Esophagus muscularis mucosa (tissue), 4 donors: ENCODE results near the gene MBD5. TPM values are rescaled to one million over a fixed set of nuclear protein-coding genes. Genes with fewer than 3 reads are reported as not detected.

ENCODE experiments used
- DNase-seq: peaks from one replicate; pipeline ENCODE4 v3.0.0-alpha.2; 2017; ENCODE audit errors: extremely low spot score
- H3K27ac ChIP-seq, 4 donors: fragments of 200-600 bp; sonication (generic); replicated peaks in 1 of 4; 1 replicate in 3 of 4; 2 replicates in 1 of 4; pipeline ENCODE4 v1.5.1; 2016 to 2019; ENCODE audit warnings: mild to moderate bottlenecking in 1 of 4
- H3K27me3 ChIP-seq, 4 donors: fragments of 200-600 bp; sonication (generic); one replicate each; pipeline versions ENCODE4 v1.5.1 to v1.6.0; 2016 to 2019
- H3K36me3 ChIP-seq, 4 donors: fragments of 200-600 bp; sonication (generic); one replicate each; pipeline ENCODE4 v1.5.1; 2016 to 2019
- H3K4me1 ChIP-seq, 4 donors: fragments of 200-600 bp; sonication (generic); one replicate each; pipeline ENCODE4 v1.5.1; 2016 to 2019
- H3K4me3 ChIP-seq, 4 donors: fragments of 200-600 bp; sonication (generic); 1 replicate in 2 of 4; 2 replicates in 2 of 4; pipeline ENCODE4 v1.5.1; 2016 to 2019; ENCODE audit warnings: mild to moderate bottlenecking in 4 of 4, moderate library complexity in 1 of 4
- H3K9me3 ChIP-seq, 4 donors: fragments of 200-600 bp; sonication (generic); 1 replicate in 3 of 4; 2 replicates in 1 of 4; pipeline ENCODE4 v1.5.1; 2016 to 2019
- EP300 ChIP-seq: sonication (generic); formaldehyde crosslinking; IDR thresholded peaks from one replicate; pipeline ENCODE4 v1.6.1; 2017; ENCODE audit warnings: antibody characterized with exemption
- POLR2A ChIP-seq: fragments of 450-650 bp; IDR thresholded peaks from one replicate; pipeline ENCODE4 v1.6.1; 2017; ENCODE audit warnings: antibody characterized with exemption, moderate library complexity, mild to moderate bottlenecking, low read depth
- POLR2AphosphoS5 ChIP-seq, 2 donors: sonication (generic); formaldehyde crosslinking; IDR thresholded peaks; one replicate each; pipeline ENCODE4 v1.6.1; 2017; ENCODE audit warnings: antibody characterized with exemption in 2 of 2
- WGBS: methylation state at CpG from one replicate; pipeline ENCODE4 v1.1.5; 2018; 5-methylcytosine and 5-hydroxymethylcytosine counted together
- intact Hi-C: fragments of 100-400 bp; cut with DNase I; formaldehyde crosslinking; loops from one replicate; pipeline ENCODE4 v1.15.1; 2023
- total RNA-seq, 4 donors: library from RNA; depleted of rRNA; stranded (reverse); fragments of >200 nt; gene quantifications; one replicate each; pipeline versions ENCODE4 v1.1.0 to v1.2.1, GENCODE V29; 2016
- TF ChIP-seq, protein P1 (sequence below), 3 experiments: fragments of 200-600 bp in 2 of 3; fragments of 450-650 bp in 1 of 3; sonication (generic) in 2 of 3; IDR thresholded peaks; one replicate each; pipeline ENCODE4 v1.5.1; 2017 to 2019; ENCODE audit warnings: antibody characterized with exemption in 3 of 3, mild to moderate bottlenecking in 2 of 3, moderate library complexity in 1 of 3

The MBD5 gene
- total RNA-seq, 4 donors from 2014 or later, result 34.6 to 49.0 (median 44.9) TPM

DNA sequence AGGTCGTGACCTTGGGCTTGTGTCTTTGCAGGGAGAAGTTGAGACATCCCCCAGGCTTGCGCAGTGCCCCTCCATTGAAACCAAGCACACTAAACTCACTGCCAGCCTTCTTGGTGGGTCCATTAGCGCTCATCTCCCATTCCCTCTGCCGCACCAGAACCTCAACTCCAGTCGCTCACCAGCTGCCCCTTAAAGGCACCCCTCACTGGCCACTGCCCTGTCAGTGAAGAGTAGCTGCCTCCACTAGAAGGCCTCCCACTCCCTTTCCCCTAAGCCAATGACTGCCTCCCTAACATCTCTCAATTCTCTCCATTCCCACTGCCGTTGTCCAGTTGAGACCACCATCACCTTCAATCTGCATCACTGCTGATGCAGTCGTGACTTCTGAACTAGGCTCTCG, 508.9 kb downstream of the MBD5 start:
- 77% methylated on average over 8 of the region's 8 CpGs for WGBS
- DNase-seq, result peak; percentile 45

DNA sequence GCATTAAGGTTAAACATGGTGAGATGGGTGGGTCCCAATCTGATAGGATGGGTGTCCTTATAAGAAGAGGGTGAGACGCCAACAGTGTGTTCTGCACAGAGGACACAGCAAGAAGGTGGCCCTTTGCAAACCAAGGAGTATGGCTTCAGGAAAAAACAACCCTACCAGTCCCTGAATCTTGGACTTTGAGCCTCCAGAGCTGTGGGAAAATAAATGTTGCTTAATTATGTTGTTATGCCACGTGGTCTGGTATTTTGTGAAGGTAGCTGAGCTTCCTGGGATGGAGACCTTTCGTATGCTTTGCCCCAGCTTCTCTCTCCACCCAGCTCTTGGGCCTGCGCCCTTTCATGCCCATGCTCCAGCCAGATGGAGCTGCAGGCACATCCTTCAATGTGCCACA, 509.5 kb downstream of the MBD5 start:
- DNase-seq, result peak; percentile 50
- intact Hi-C loops, result no loop called here
- TF ChIP-seq EP300 (no peak), POLR2A (no peak), POLR2AphosphoS5 (IDR thresholded peaks at IDR 0.05) (no peak)
- TF ChIP-seq, protein P1, sequence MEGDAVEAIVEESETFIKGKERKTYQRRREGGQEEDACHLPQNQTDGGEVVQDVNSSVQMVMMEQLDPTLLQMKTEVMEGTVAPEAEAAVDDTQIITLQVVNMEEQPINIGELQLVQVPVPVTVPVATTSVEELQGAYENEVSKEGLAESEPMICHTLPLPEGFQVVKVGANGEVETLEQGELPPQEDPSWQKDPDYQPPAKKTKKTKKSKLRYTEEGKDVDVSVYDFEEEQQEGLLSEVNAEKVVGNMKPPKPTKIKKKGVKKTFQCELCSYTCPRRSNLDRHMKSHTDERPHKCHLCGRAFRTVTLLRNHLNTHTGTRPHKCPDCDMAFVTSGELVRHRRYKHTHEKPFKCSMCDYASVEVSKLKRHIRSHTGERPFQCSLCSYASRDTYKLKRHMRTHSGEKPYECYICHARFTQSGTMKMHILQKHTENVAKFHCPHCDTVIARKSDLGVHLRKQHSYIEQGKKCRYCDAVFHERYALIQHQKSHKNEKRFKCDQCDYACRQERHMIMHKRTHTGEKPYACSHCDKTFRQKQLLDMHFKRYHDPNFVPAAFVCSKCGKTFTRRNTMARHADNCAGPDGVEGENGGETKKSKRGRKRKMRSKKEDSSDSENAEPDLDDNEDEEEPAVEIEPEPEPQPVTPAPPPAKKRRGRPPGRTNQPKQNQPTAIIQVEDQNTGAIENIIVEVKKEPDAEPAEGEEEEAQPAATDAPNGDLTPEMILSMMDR (IDR thresholded peaks at IDR 0.05), result no peak
- no peaks in the 10 kb centered on the region for H3K9me3 ChIP-seq
- no peaks in the 10 kb centered on the region for H3K36me3 ChIP-seq
- no peaks in the 10 kb centered on the region for H3K4me1 ChIP-seq
- WGBS, result 86% methylated on average over 4 of the region's 4 CpGs
- H3K27ac ChIP-seq, result no peak overlapping the region
- no peak overlapping the region for H3K4me3 ChIP-seq
- H3K27me3 ChIP-seq, result peaks cover 0 to 27% (median 0%) of the 10 kb centered on the region in 4 donors

More for the DNA sequence above, 508.9 kb downstream of the MBD5 start:
- TF ChIP-seq, protein P1 (IDR thresholded peaks at IDR 0.05), result no peak
- no peak for TF ChIP-seq POLR2A
- TF ChIP-seq EP300, result no peak
- TF ChIP-seq POLR2AphosphoS5 (IDR thresholded peaks at IDR 0.05), result no peak
- Histone ChIP-seq H3K36me3 (no peaks in the 10 kb centered on the region), H3K9me3 (no peaks in the 10 kb centered on the region), H3K4me1 (no peaks in the 10 kb centered on the region), H3K4me3 (no peak overlapping the region), H3K27ac (no peak overlapping the region), H3K27me3 (peaks cover 0 to 21% (median 0%) of the 10 kb centered on the region in 4 donors)
- intact Hi-C loops, result no loop called here

GRCh38 chr2:148531235-148531634, 510.3 kb downstream of the MBD5 start:
- Histone ChIP-seq H3K36me3 (no peaks in the 10 kb centered on the region), H3K9me3 (no peaks in the 10 kb centered on the region), H3K4me3 (no peak overlapping the region), H3K4me1 (no peaks in the 10 kb centered on the region), H3K27me3 (peaks cover 0 to 35% (median 0%) of the 10 kb centered on the region in 4 donors), H3K27ac (no peak overlapping the region)
- no peak for DNase-seq
- intact Hi-C loops, result no loop called here
- TF ChIP-seq POLR2AphosphoS5 (IDR thresholded peaks at IDR 0.05), result no peak
- TF ChIP-seq, protein P1 (IDR thresholded peaks at IDR 0.05), result no peak
- TF ChIP-seq POLR2A, result no peak
- TF ChIP-seq EP300, result no peak
- 87% methylated on average over 6 of the region's 7 CpGs for WGBS

- TF ChIP-seq POLR2A (no peak), EP300 (no peak), POLR2AphosphoS5 (IDR thresholded peaks at IDR 0.05) (no peak)
- TF ChIP-seq, protein P1 (IDR thresholded peaks at IDR 0.05), result no peak
- Histone ChIP-seq H3K9me3 (no peaks in the 10 kb centered on the region), H3K4me3 (no peak overlapping the region), H3K4me1 (no peaks in the 10 kb centered on the region), H3K27ac (no peak overlapping the region), H3K36me3 (no peaks in the 10 kb centered on the region), H3K27me3 (peaks cover 0 to 38% (median 0%) of the 10 kb centered on the region in 4 donors)
- DNase-seq, result no peak
- 80% methylated on average over 13 of the region's 13 CpGs for WGBS
- intact Hi-C loops, result no loop called here
Measured at GRCh38 chr2:148531669-148532428, 511.0 kb downstream of the MBD5 start.
